Measurements from ENCODE around the gene IGSF21.
"Not testable (repeated sequence)": the region's sequence is repeated elsewhere in the genome, so short reads cannot be mapped to it uniquely, and the experiment has no call there.

DNA sequence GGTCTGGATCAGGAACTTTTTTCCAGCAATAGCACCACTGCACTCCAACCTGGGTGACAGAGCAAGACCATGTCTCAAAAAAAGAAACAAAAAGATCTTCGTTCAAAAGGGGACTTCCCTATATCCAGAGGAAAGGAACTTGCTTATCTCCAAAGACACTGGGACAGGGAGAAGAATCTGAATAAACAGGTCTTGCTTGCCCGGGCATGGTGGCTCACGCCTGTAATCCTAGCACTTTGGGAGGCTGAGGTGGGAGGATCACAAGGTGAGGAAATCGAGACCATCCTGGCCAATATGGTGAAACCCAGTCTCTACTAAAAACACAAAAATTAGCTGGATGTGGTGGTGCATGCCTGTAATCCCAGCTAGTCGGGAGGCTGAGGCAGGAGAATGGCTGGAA lies 308.5 kb downstream of the IGSF21 start:
- TF ChIP-seq EZH2 (IDR thresholded peaks at IDR 0.05; ENCODE audit: borderline replicate concordance); EZH2phosphoT487 (IDR thresholded peaks at IDR 0.05; ENCODE audit: low read depth, severe bottlenecking, unreplicated experiment): not testable (repeated sequence)
- TF ChIP-seq, protein P1, sequence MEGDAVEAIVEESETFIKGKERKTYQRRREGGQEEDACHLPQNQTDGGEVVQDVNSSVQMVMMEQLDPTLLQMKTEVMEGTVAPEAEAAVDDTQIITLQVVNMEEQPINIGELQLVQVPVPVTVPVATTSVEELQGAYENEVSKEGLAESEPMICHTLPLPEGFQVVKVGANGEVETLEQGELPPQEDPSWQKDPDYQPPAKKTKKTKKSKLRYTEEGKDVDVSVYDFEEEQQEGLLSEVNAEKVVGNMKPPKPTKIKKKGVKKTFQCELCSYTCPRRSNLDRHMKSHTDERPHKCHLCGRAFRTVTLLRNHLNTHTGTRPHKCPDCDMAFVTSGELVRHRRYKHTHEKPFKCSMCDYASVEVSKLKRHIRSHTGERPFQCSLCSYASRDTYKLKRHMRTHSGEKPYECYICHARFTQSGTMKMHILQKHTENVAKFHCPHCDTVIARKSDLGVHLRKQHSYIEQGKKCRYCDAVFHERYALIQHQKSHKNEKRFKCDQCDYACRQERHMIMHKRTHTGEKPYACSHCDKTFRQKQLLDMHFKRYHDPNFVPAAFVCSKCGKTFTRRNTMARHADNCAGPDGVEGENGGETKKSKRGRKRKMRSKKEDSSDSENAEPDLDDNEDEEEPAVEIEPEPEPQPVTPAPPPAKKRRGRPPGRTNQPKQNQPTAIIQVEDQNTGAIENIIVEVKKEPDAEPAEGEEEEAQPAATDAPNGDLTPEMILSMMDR (IDR thresholded peaks at IDR 0.05; ENCODE audit: poor library complexity), result not testable (repeated sequence)
